Activated naive CD8-positive, alpha-beta T cell treated with anti-CD3 and anti-CD28 coated beads, Interleukin-2, amount 50 U/mL, for 24 hours (primary cell): ENCODE measurements around the gene PCDH8.
A peak's percentile ranks its signal among the peaks of the same experiment; 100 is the strongest.

Experiments used
- ATAC-seq: fragments of 150-1000 bp; cut with Tn5 transposase; one replicate; pipeline ENCODE4 v1.10.0; 2021
- DNase-seq: peaks from one replicate; pipeline ENCODE4 v3.0.0; 2021
- H3K27ac Mint-ChIP-seq: one replicate; pipeline ENCODE4 v1.8.0; 2021; ENCODE audit warnings: mild to moderate bottlenecking, mixed read lengths
- H3K27me3 Mint-ChIP-seq: one replicate; pipeline ENCODE4 v1.8.0; 2021; ENCODE audit warnings: mixed read lengths
- H3K36me3 Mint-ChIP-seq: one replicate; pipeline ENCODE4 v1.8.0; 2021; ENCODE audit warnings: low read depth, mixed read lengths
- H3K4me1 Mint-ChIP-seq: one replicate; pipeline ENCODE4 v1.8.0; 2021; ENCODE audit warnings: mixed read lengths
- H3K4me3 Mint-ChIP-seq: one replicate; pipeline ENCODE4 v1.8.0; 2021; ENCODE audit warnings: mild to moderate bottlenecking, moderate library complexity, mixed read lengths
- H3K9me3 Mint-ChIP-seq: one replicate; pipeline ENCODE4 v1.8.0; 2021; ENCODE audit warnings: mixed read lengths

Gene PCDH8

GRCh38 chr13:52812941-52813340 lies 35.5 kb downstream of the PCDH8 start:
- Mint-ChIP-seq H3K36me3 (no peaks in the 10 kb centered on the region), H3K27ac (no peak overlapping the region)
- ATAC-seq, result no peak

GRCh38 chr13:52811841-52812240 lies 36.6 kb downstream of the PCDH8 start:
- ATAC-seq, result no peak
- no peak overlapping the region for H3K4me3 Mint-ChIP-seq
- H3K27ac Mint-ChIP-seq, result no peak overlapping the region
- no peaks in the 10 kb centered on the region for H3K36me3 Mint-ChIP-seq
- peaks cover 2% of the 10 kb centered on the region for H3K4me1 Mint-ChIP-seq
- DNase-seq, result no peak
- no peaks in the 10 kb centered on the region for H3K9me3 Mint-ChIP-seq
- peaks cover 3% of the 10 kb centered on the region for H3K27me3 Mint-ChIP-seq

More at GRCh38 chr13:52812941-52813340, 35.5 kb downstream of the PCDH8 start:
- Mint-ChIP-seq H3K9me3 (no peaks in the 10 kb centered on the region), H3K4me3 (no peak overlapping the region), H3K27me3 (peaks cover 3% of the 10 kb centered on the region), H3K4me1 (peaks cover 2% of the 10 kb centered on the region)
- DNase-seq, result no peak

GRCh38 chr13:52810526-52810925 lies 37.9 kb downstream of the PCDH8 start:
- peaks cover 2% of the 10 kb centered on the region for H3K4me1 Mint-ChIP-seq
- H3K27me3 Mint-ChIP-seq, result peaks cover 9% of the 10 kb centered on the region
- ATAC-seq (no peak), DNase-seq (no peak)
- H3K4me3 Mint-ChIP-seq, result no peak overlapping the region
- H3K27ac Mint-ChIP-seq, result no peak overlapping the region
- H3K36me3 Mint-ChIP-seq, result no peaks in the 10 kb centered on the region
- no peaks in the 10 kb centered on the region for H3K9me3 Mint-ChIP-seq

GRCh38 chr13:52810011-52810410 lies 38.4 kb downstream of the PCDH8 start:
- no peak for DNase-seq
- ATAC-seq, result no peak
- Mint-ChIP-seq H3K27me3 (peaks cover 13% of the 10 kb centered on the region), H3K4me1 (peaks cover 2% of the 10 kb centered on the region), H3K36me3 (no peaks in the 10 kb centered on the region), H3K27ac (no peak overlapping the region), H3K4me3 (no peak overlapping the region), H3K9me3 (no peaks in the 10 kb centered on the region)

DNA sequence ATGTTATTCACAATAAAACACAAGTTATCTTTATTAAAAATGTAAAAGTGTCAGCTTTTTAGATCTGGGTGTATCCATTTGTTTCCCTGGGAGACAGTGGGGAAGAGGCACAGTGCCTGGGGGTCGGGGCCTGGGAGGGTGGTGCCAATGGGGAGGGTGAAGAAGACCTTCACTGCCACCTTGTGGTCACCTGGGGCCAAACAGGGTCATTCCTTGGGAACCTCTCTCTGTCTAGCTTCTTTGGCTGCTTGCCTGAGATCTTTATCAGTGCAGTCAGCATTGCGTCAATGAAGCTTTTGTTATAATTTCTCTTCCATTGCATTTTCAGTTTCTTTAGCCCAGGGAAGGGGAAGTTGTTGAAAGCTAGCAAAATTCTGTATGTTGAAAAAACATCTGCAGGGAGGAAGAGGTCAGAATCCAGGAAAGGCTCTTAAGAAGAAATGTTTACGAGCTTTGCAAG lies 39.1 kb downstream of the PCDH8 start:
- DNase-seq, result peak; percentile 54
- Mint-ChIP-seq H3K27me3 (peaks cover 16% of the 10 kb centered on the region), H3K9me3 (no peaks in the 10 kb centered on the region), H3K27ac (no peak overlapping the region), H3K4me1 (peaks cover 2% of the 10 kb centered on the region), H3K36me3 (no peaks in the 10 kb centered on the region), H3K4me3 (no peak overlapping the region)
- ATAC-seq, result peak; percentile 79

GRCh38 chr13:52808842-52809219 lies 39.6 kb downstream of the PCDH8 start:
- no peak overlapping the region for H3K27ac Mint-ChIP-seq
- ATAC-seq (no peak), DNase-seq (no peak)
- H3K9me3 Mint-ChIP-seq, result no peaks in the 10 kb centered on the region
- peaks cover 2% of the 10 kb centered on the region for H3K4me1 Mint-ChIP-seq
- no peaks in the 10 kb centered on the region for H3K36me3 Mint-ChIP-seq
- peaks cover 16% of the 10 kb centered on the region for H3K27me3 Mint-ChIP-seq
- H3K4me3 Mint-ChIP-seq, result no peak overlapping the region

DNA sequence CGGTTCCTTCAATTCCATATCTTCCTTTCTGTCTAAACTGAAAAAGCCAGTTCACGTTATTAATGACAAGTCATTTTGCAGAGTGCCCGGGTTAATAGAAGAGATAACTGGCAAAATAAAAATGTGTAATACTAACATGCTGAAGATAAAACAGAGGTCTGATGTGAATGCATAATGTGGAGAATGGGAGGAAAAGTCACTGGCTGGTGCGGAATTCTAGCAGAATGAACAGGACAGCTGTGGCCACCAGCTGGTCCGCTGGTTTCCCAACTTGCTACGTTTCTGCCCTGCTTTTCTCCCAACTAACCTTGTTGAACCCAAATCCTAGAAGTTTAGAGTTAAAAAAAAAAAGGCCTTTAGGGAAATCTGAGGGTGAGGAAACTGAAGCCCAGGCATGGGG lies 42.4 kb downstream of the PCDH8 start:
- H3K4me3 Mint-ChIP-seq, result no peak overlapping the region
- no peaks in the 10 kb centered on the region for H3K36me3 Mint-ChIP-seq
- H3K27me3 Mint-ChIP-seq, result peaks cover 21% of the 10 kb centered on the region
- no peak overlapping the region for H3K27ac Mint-ChIP-seq
- DNase-seq, result no peak
- no peak for ATAC-seq
- H3K9me3 Mint-ChIP-seq, result no peaks in the 10 kb centered on the region
- H3K4me1 Mint-ChIP-seq, result peaks cover 2% of the 10 kb centered on the region

GRCh38 chr13:52804202-52804641 lies 44.2 kb downstream of the PCDH8 start:
- no peaks in the 10 kb centered on the region for H3K9me3 Mint-ChIP-seq
- no peak overlapping the region for H3K4me3 Mint-ChIP-seq
- DNase-seq (no peak), ATAC-seq (no peak)
- H3K27ac Mint-ChIP-seq, result no peak overlapping the region
- peaks cover 21% of the 10 kb centered on the region for H3K27me3 Mint-ChIP-seq
- no peaks in the 10 kb centered on the region for H3K4me1 Mint-ChIP-seq
- no peaks in the 10 kb centered on the region for H3K36me3 Mint-ChIP-seq

DNA sequence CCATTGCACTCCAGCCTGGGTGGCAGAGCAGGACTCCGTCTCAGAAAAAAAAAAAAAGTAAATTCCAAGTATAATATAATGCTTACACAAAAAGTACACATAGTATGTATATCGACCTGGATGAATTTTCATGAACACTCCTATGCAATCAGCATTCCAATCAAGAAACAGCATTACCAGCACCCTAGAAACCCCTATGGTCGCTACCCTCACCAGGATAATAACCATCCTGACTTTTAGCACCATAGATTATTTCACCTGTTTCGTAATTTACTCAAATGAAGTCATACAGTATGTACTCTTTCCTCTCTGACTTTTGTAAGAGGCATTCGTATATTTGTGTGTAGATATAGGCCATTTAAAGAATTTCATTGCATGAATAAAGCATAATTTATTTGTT lies 47.6 kb downstream of the PCDH8 start:
- Mint-ChIP-seq H3K27me3 (peaks cover 18% of the 10 kb centered on the region), H3K4me1 (no peaks in the 10 kb centered on the region), H3K9me3 (no peaks in the 10 kb centered on the region), H3K36me3 (no peaks in the 10 kb centered on the region), H3K4me3 (no peak overlapping the region), H3K27ac (no peak overlapping the region)
- ATAC-seq, result no peak
- DNase-seq, result no peak

DNA sequence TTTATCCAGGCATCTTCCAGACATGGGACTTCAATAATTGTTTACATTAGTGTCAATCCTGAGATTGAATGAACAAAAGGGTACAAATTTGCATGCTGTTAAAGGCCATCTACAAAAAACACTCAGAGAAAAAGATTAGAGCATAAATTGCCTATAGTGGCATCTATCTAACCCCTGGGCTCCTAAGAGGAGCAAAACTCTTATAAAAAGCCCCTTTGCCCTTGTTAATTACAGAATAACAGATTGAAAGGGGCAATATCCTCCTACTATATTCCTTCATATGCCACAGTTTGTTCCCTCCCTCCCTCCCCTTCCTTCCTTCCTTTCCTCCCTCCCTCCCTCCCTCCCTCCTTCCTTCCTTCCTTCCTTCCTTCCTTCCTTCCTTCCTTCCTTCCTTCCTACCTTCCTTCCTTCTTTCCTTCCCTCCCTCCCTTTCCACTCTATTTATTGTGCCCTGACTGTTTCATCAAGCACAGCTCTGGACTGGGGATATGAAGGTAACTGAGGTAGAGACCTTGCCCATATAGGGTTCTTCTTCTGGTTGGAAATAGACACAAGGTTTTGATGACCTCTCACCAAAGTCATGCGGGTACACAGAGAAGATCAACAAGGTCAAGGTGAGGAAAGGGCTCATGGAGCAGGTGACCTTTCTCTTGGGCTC lies 49.5 kb downstream of the PCDH8 start:
- Mint-ChIP-seq H3K27me3 (peaks cover 8% of the 10 kb centered on the region), H3K4me3 (no peak overlapping the region), H3K36me3 (no peaks in the 10 kb centered on the region), H3K4me1 (no peaks in the 10 kb centered on the region), H3K9me3 (no peaks in the 10 kb centered on the region), H3K27ac (no peak overlapping the region)
- ATAC-seq, result no peak
- no peak for DNase-seq

DNA sequence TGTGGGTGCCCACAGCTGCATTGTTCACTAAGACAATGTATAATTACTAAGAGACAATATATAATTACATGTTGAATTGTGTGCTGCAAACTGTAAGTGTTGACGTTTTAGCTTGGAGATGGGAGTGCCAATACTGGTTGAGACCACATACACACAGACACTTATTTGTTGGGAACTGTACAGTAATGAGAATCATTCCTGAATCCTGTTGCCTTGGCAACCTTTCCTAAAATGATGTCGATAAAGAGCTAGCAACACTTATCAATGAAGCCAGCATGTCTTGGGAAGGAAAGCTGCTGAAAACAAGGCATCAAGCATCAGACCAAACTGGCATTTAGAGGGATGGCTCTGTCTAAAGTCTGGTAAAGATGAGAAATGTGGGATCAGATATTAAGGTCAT lies 51.3 kb downstream of the PCDH8 start:
- DNase-seq (no peak), ATAC-seq (no peak)
- Mint-ChIP-seq H3K4me1 (no peaks in the 10 kb centered on the region), H3K27ac (no peak overlapping the region), H3K27me3 (peaks cover 2% of the 10 kb centered on the region), H3K9me3 (no peaks in the 10 kb centered on the region), H3K36me3 (no peaks in the 10 kb centered on the region), H3K4me3 (no peak overlapping the region)

GRCh38 chr13:52794589-52794988 lies 53.9 kb downstream of the PCDH8 start:
- Mint-ChIP-seq H3K27me3 (peaks cover 2% of the 10 kb centered on the region), H3K36me3 (no peaks in the 10 kb centered on the region)
- DNase-seq, result no peak

GRCh38 chr13:52793515-52794061 lies 54.9 kb downstream of the PCDH8 start:
- Mint-ChIP-seq H3K36me3 (no peaks in the 10 kb centered on the region), H3K4me3 (no peak overlapping the region), H3K27me3 (peaks cover 2% of the 10 kb centered on the region), H3K4me1 (no peaks in the 10 kb centered on the region), H3K9me3 (no peaks in the 10 kb centered on the region), H3K27ac (no peak overlapping the region)
- ATAC-seq (no peak), DNase-seq (no peak)

More at GRCh38 chr13:52794589-52794988, 53.9 kb downstream of the PCDH8 start:
- no peak overlapping the region for H3K4me3 Mint-ChIP-seq
- ATAC-seq, result no peak
- no peak overlapping the region for H3K27ac Mint-ChIP-seq
- no peaks in the 10 kb centered on the region for H3K9me3 Mint-ChIP-seq
- no peaks in the 10 kb centered on the region for H3K4me1 Mint-ChIP-seq
